HG03280 (cell line): ENCODE results near the gene TPGS1.
A peak's percentile ranks its signal among the peaks of the same experiment; 100 is the strongest.
"Not testable (repeated sequence)": the region's sequence is repeated elsewhere in the genome, so short reads cannot be mapped to it uniquely, and the experiment has no call there.

ENCODE experiments used
- ATAC-seq: cut with Tn5 transposase; IDR thresholded peaks from one replicate; pipeline ENCODE4 v1.9.1; 2021; ENCODE audit warnings: mild to moderate bottlenecking, moderate library complexity; ENCODE audit not compliant: unreplicated experiment

The TPGS1 gene

GRCh38 chr19:475360-475759, 31.9 kb upstream of the TPGS1 start:
- no peak for ATAC-seq

- ATAC-seq, result no peak
These were observed 28.9 kb upstream of the TPGS1 start for GRCh38 chr19:478236-478903.

- ATAC-seq, result no peak
These were observed 28.3 kb upstream of the TPGS1 start for GRCh38 chr19:478976-479375.

GRCh38 chr19:480016-480855, 27.1 kb upstream of the TPGS1 start:
- ATAC-seq, result no peak

GRCh38 chr19:481100-481499, 26.2 kb upstream of the TPGS1 start:
- not testable (repeated sequence) for ATAC-seq

- ATAC-seq, result no peak
These were observed 24.9 kb upstream of the TPGS1 start for GRCh38 chr19:482186-483041.

- ATAC-seq, result no peak
These were observed 23.8 kb upstream of the TPGS1 start for GRCh38 chr19:483332-484072.

GRCh38 chr19:484494-484893, 22.8 kb upstream of the TPGS1 start:
- ATAC-seq, result no peak

GRCh38 chr19:485077-485476, 22.2 kb upstream of the TPGS1 start:
- no peak for ATAC-seq

- ATAC-seq, result no peak
These were observed 21.6 kb upstream of the TPGS1 start for GRCh38 chr19:485583-486236.

- ATAC-seq, result peak; percentile 83
These were observed 18.5 kb upstream of the TPGS1 start for GRCh38 chr19:488505-489417.

- ATAC-seq, result no peak
These were observed 17.7 kb upstream of the TPGS1 start for GRCh38 chr19:489418-490196.

GRCh38 chr19:491146-491741, 16.1 kb upstream of the TPGS1 start:
- ATAC-seq, result no peak

GRCh38 chr19:492091-492531, 15.2 kb upstream of the TPGS1 start:
- no peak for ATAC-seq

- no peak for ATAC-seq
These were observed 13.7 kb upstream of the TPGS1 start for GRCh38 chr19:493391-494170.

- no peak for ATAC-seq
These were observed 12.9 kb upstream of the TPGS1 start for GRCh38 chr19:494171-495080.
